GM12891 (cell line): ENCODE data around the gene ATXN1.

Experiments used
- DNase-seq: peaks from one replicate; pipeline ENCODE4 v3.0.0; 2011; ENCODE audit warnings: low spot score; ENCODE audit not compliant: insufficient read length
- FAIRE-seq: peaks from 2 replicates; lab custom pipeline; 2011; peaks lifted over from hg19 to GRCh38; lab: Jason Lieb, UNC
- PAX5 ChIP-seq: IDR thresholded peaks from 2 replicates; pipeline ENCODE4 v1.6.1; 2011; ENCODE audit warnings: low read length, moderate library complexity, mild to moderate bottlenecking; ENCODE audit not compliant: insufficient read depth, severe bottlenecking
- POLR2A ChIP-seq: IDR thresholded peaks from 2 replicates; pipeline ENCODE4 v1.6.1; 2011; ENCODE audit warnings: low read depth, low read length, control low read depth
- POLR2AphosphoS5 ChIP-seq: IDR thresholded peaks from 2 replicates; pipeline ENCODE4 v1.6.1; 2011; ENCODE audit warnings: low read depth, low read length, control low read depth
- POU2F2 ChIP-seq: IDR thresholded peaks from 2 replicates; pipeline ENCODE4 v1.6.1; 2011; ENCODE audit warnings: low read depth, mild to moderate bottlenecking, control low read depth, low read length, moderate library complexity
- SPI1 ChIP-seq: IDR thresholded peaks from 2 replicates; pipeline ENCODE4 v1.6.1; 2011; ENCODE audit warnings: low read depth, low read length, control low read depth
- TAF1 ChIP-seq: IDR thresholded peaks from 2 replicates; pipeline ENCODE4 v1.6.1; 2011; ENCODE audit warnings: low read depth, low read length, control low read depth

The ATXN1 gene

GRCh38 chr6:16539086-16539931 lies 222.0 kb downstream of the ATXN1 start:
- no peak for TF ChIP-seq PAX5
- no peak for TF ChIP-seq POLR2A
- TF ChIP-seq SPI1 = no peak
- TF ChIP-seq POU2F2 = no peak
- no peak for TF ChIP-seq TAF1
- TF ChIP-seq POLR2AphosphoS5 = no peak
- DNase-seq (no peak), FAIRE-seq (no peak)

GRCh38 chr6:16535564-16535963 lies 225.7 kb downstream of the ATXN1 start:
- FAIRE-seq (peak; percentile 16), DNase-seq (no peak)
- TF ChIP-seq PAX5 = no peak
- TF ChIP-seq POLR2A = no peak
- no peak for TF ChIP-seq TAF1
- no peak for TF ChIP-seq POU2F2
- TF ChIP-seq SPI1 = no peak
- TF ChIP-seq POLR2AphosphoS5 = no peak

GRCh38 chr6:16533721-16534136 lies 227.5 kb downstream of the ATXN1 start:
- FAIRE-seq (peak; percentile 75), DNase-seq (no peak)
- TF ChIP-seq SPI1 (no peak), POU2F2 (peak; percentile 54; the same call in 1 of the 2 replicates)

DNA sequence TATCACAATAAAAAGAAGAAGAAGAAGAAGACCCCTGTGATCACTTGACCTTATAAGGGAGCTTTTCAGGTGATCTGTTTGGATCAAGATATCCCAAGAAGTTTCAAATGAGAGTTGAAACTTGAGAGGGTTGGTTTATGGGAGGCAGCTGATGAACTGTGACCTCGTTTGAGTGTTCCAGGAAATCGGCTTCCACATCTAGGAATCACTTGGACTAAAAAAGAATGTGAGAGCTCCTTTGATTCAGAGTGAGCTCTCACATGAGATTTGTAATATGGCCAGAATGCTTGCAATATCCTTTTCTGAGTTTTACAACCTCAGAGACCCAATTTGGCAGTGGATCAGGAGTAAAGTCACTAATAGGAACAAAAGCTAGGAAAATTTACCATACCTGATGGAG lies 228.1 kb downstream of the ATXN1 start:
- TF ChIP-seq SPI1 (no peak), POLR2A (no peak), PAX5 (no peak), TAF1 (no peak), POU2F2 (no peak), POLR2AphosphoS5 (no peak)
- DNase-seq = no peak
- FAIRE-seq = no peak

DNA sequence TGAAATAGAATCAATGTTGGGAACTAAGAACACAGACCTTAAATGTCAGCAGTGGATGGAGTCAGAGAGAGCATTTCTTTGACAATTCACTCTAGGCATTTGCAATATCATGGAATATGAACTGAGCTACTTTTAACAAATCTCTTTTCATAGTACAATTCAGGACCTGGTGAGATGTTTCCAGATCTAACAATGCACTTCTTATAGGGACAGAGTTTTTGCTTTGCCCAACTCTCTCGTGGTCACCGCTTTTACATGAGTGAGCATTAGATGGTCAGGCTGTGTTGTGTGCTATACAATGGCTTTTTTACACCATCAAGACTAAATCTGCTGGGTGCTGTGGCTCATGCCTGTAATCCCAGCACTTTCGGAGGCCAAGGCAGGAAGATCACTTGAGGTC lies 233.6 kb downstream of the ATXN1 start:
- TF ChIP-seq POLR2A = no peak
- no peak for TF ChIP-seq TAF1
- TF ChIP-seq POLR2AphosphoS5 = no peak
- no peak for TF ChIP-seq POU2F2
- TF ChIP-seq PAX5 = no peak
- no peak for TF ChIP-seq SPI1
- FAIRE-seq (no peak), DNase-seq (no peak)

DNA sequence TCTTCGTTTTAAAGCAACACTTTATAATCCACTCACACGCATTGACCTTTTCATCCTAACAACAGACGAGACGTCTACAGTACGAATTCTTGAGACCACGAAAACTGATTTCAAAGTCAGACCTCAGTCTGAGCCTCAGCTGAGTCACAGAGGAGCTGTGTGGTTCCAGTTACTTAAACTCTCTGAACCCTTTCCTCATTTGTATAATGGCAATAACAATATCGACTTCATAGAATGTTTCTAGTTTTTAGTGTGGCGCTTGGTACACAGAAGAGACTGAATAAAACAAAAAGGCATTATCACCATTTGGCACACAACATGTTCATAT lies 236.9 kb downstream of the ATXN1 start:
- FAIRE-seq (no peak), DNase-seq (no peak)
- no peak for TF ChIP-seq POLR2A

DNA sequence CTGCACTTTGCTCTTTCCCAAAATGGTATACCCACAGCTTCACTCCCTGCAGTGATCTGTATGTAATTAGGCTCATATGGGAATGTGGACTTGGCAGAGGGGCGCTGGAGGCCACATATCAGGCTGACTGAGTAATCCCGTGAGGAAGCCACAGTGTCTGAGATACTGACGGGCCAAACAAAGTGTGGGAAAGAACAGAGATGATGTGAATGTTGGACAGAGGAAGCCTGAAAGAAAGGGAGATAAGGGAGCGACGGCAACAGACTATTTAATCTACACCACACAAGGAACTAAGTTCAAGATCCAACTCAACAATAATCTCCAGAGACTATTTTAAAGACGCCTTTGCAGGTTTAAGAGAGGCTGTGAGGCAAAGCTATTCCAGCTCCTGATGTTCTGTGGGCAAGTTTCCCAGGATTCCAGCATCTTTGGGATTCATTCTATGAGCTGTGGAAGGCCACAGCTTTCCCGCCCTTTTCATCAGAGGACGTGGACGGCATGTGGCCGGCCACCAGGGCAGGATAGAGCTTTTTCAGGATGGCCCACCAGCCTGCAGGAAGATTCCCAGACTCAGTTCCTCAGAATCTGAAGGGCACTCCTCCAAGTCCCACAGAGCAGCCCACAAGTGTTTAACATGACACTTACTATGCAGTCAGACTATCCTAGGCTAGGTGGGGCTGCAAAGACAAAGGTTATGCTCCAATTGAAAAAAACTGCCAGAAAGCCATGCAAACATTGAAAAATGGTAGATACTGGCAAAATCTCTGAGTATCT lies 237.5 kb downstream of the ATXN1 start:
- no peak for DNase-seq
- FAIRE-seq = no peak
- TF ChIP-seq TAF1 = no peak
- no peak for TF ChIP-seq POLR2A
- TF ChIP-seq PAX5 = no peak
- no peak for TF ChIP-seq SPI1
- TF ChIP-seq POU2F2 = no peak

DNA sequence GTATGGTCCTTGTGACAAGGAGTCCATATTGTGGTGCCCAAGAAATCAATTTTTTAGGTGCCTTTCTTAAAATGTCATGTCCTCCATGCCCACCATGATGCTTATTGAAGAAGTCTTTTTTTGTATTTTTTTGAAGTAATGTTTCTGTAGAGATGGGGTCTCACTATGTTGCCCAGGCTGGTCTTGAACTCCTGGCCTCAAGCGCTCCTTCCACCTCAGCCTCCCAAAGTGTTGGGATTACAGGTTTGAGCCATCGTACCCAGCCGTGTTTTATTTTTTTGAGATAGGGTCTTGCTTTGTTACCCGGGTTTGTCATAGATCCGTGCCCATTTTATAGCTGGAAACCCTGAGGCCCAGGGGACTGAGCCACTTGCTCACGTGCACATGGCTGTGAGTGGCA lies 238.3 kb downstream of the ATXN1 start:
- TF ChIP-seq POU2F2 (no peak), POLR2AphosphoS5 (no peak), PAX5 (no peak), POLR2A (no peak), SPI1 (no peak)
- DNase-seq (no peak), FAIRE-seq (no peak)

GRCh38 chr6:16521528-16521927 lies 239.7 kb downstream of the ATXN1 start:
- DNase-seq (no peak), FAIRE-seq (no peak)
- TF ChIP-seq TAF1 (no peak), PAX5 (no peak), POU2F2 (no peak), POLR2AphosphoS5 (no peak), POLR2A (no peak), SPI1 (no peak)
